SU-DHL-6 (cell line): ENCODE measurements around the gene SAXO1.

Source experiments
- H2AFZ ChIP-seq: fragments of 200-600 bp; sonication (generic); 2 replicates; pipeline ENCODE4 v1.6.1; 2014; ENCODE audit warnings: low read depth, mild to moderate bottlenecking, moderate library complexity, mixed read lengths, antibody characterized with exemption, low read length; ENCODE audit not compliant: severe bottlenecking
- H3F3A ChIP-seq: fragments of 200-600 bp; shearing (Covaris generic); 2 replicates; pipeline ENCODE4 v1.6.0; 2016; ENCODE audit warnings: antibody characterized with exemption, mild to moderate bottlenecking; ENCODE audit not compliant: insufficient read depth
- H3K27ac ChIP-seq: fragments of 200-600 bp; sonication (generic); 2 replicates; pipeline ENCODE4 v1.5.1; 2016; ENCODE audit warnings: low read depth, mild to moderate bottlenecking, low read length, moderate library complexity, mixed read lengths
- H3K27me3 ChIP-seq: fragments of 200-600 bp; sonication (generic), shearing (Covaris generic); 2 replicates; pipeline ENCODE4 v1.6.0; 2014; ENCODE audit warnings: mild to moderate bottlenecking, low read length
- H3K36me3 ChIP-seq: fragments of 200-600 bp; sonication (generic); 2 replicates; pipeline ENCODE4 v1.6.1; 2014; ENCODE audit warnings: mild to moderate bottlenecking, low read length, mixed read lengths
- H3K4me2 ChIP-seq: fragments of 300-600, 200-600 bp; shearing (Covaris generic), sonication (generic); 2 replicates; pipeline ENCODE4 v1.6.0; 2014; ENCODE audit warnings: low read length, low read depth, mild to moderate bottlenecking; ENCODE audit not compliant: poor library complexity, severe bottlenecking
- H3K4me3 ChIP-seq: fragments of 200-600 bp; sonication (generic); 2 replicates; pipeline ENCODE4 v1.5.1; 2014; ENCODE audit warnings: antibody characterized with exemption, low read length, mild to moderate bottlenecking, mixed read lengths; ENCODE audit not compliant: insufficient read depth, poor library complexity, severe bottlenecking
- H3K79me2 ChIP-seq: fragments of 200-600 bp; sonication (generic); 2 replicates; pipeline ENCODE4 v1.6.1; 2014; ENCODE audit warnings: mild to moderate bottlenecking, low read length, moderate library complexity; ENCODE audit not compliant: insufficient read depth
- H3K9ac ChIP-seq: fragments of 200-600 bp; sonication (generic); 2 replicates; pipeline ENCODE4 v1.7.0; 2014; ENCODE audit warnings: mild to moderate bottlenecking, low read length
- H3K9me2 ChIP-seq: fragments of 200-600 bp; sonication (generic); replicated peaks from 2 replicates; pipeline ENCODE4 v1.6.1; 2014; ENCODE audit warnings: low read length; ENCODE audit not compliant: insufficient read depth
- H3K9me3 ChIP-seq: fragments of 200-600 bp; sonication (generic); 2 replicates; pipeline ENCODE4 v1.6.1; 2014; ENCODE audit warnings: low read length, mixed read lengths; ENCODE audit not compliant: insufficient read depth
- H4K20me1 ChIP-seq: fragments of 200-600 bp; sonication (generic); 2 replicates; pipeline ENCODE4 v1.6.1; 2014; ENCODE audit warnings: low read depth, mild to moderate bottlenecking, antibody characterized with exemption, low read length, moderate library complexity, mixed read lengths
- CTCF ChIP-seq: fragments of 200-600 bp; sonication (generic); IDR thresholded peaks from one replicate; pipeline ENCODE4 v1.5.1; 2017; ENCODE audit warnings: antibody characterized with exemption, mild to moderate bottlenecking, low read length, moderate library complexity; ENCODE audit not compliant: insufficient read depth, poor library complexity, severe bottlenecking
- EZH2phosphoT487 ChIP-seq: fragments of 200-600 bp; sonication (generic), shearing (Covaris generic); conservative IDR thresholded peaks from 2 replicates; pipeline ENCODE4 v1.6.1; 2018; ENCODE audit warnings: mild to moderate bottlenecking, antibody characterized with exemption, low read length, moderate library complexity, mixed read lengths

The SAXO1 gene

GRCh38 chr9:18971909-18972308 is 61.1 kb downstream of the SAXO1 start:
- Histone ChIP-seq H3K4me2 (no peak overlapping the region), H2AFZ (no peak overlapping the region), H3K4me3 (no peak overlapping the region), H3K79me2 (no peaks in the 10 kb centered on the region), H3F3A (no peaks in the 10 kb centered on the region), H3K27me3 (0 out of 2 replicates have a peak, but pooled peaks cover 4% of the 10 kb centered on the region), H3K9me3 (peaks cover 4% of the 10 kb centered on the region; the same call in 1 of the 2 replicates), H3K9me2 (no peaks in the 10 kb centered on the region), H3K27ac (no peak overlapping the region), H4K20me1 (no peaks in the 10 kb centered on the region), H3K36me3 (no peaks in the 10 kb centered on the region), H3K9ac (no peak overlapping the region)
- TF ChIP-seq EZH2phosphoT487 (no peak), CTCF (no peak)

GRCh38 chr9:18971404-18971803 is 61.6 kb downstream of the SAXO1 start:
- no peak overlapping the region for H2AFZ ChIP-seq

DNA sequence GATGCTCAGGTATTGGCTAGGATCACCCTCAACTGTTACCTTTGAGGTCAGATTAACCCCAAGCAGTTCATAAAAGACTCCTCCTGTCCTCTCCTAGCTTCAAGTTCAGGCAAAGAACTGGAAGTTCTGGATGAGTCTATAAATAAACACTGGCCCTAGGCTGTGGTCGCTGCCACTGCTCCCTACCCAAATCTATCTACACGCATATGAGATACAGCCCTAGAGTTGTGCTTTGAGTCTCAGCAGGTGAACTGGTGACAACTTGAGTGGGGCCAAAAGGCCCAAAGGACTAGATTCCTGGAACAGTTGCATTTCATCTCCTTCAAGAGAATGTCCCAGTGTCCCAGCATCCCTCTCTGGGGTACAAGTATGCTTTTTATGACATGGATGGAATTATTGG is 62.6 kb downstream of the SAXO1 start:
- Histone ChIP-seq H4K20me1 (no peaks in the 10 kb centered on the region), H3K4me3 (no peak overlapping the region), H3K27ac (no peak overlapping the region), H3F3A (no peaks in the 10 kb centered on the region), H3K4me2 (no peak overlapping the region), H2AFZ (no peak overlapping the region), H3K9ac (no peak overlapping the region), H3K27me3 (0 out of 2 replicates have a peak, but pooled peaks cover 4% of the 10 kb centered on the region), H3K36me3 (no peaks in the 10 kb centered on the region), H3K79me2 (no peaks in the 10 kb centered on the region), H3K9me2 (no peaks in the 10 kb centered on the region), H3K9me3 (peaks cover 4% of the 10 kb centered on the region; the same call in 1 of the 2 replicates)
- TF ChIP-seq EZH2phosphoT487, result no peak
- no peak for TF ChIP-seq CTCF

More at GRCh38 chr9:18971404-18971803, 61.6 kb downstream of the SAXO1 start:
- no peak overlapping the region for H3K4me2 ChIP-seq
- no peaks in the 10 kb centered on the region for H3K9me2 ChIP-seq
- no peak for TF ChIP-seq CTCF
- no peak for TF ChIP-seq EZH2phosphoT487
- peaks cover 4% of the 10 kb centered on the region; the same call in 1 of the 2 replicates for H3K9me3 ChIP-seq
- no peaks in the 10 kb centered on the region for H4K20me1 ChIP-seq
- H3K79me2 ChIP-seq, result no peaks in the 10 kb centered on the region
- no peak overlapping the region for H3K4me3 ChIP-seq
- 0 out of 2 replicates have a peak, but pooled peaks cover 4% of the 10 kb centered on the region for H3K27me3 ChIP-seq
- no peak overlapping the region for H3K27ac ChIP-seq
- no peak overlapping the region for H3K9ac ChIP-seq
- H3K36me3 ChIP-seq, result no peaks in the 10 kb centered on the region
- H3F3A ChIP-seq, result no peaks in the 10 kb centered on the region
